Mesendoderm (in vitro differentiated cells): ENCODE results near the gene COX5A.
"Not testable (repeated sequence)": the region's sequence is repeated elsewhere in the genome, so short reads cannot be mapped to it uniquely, and the experiment has no call there.

Experiments used
- DNase-seq: peaks from one replicate; pipeline ENCODE4 v3.0.0; 2013
- H2AK5ac ChIP-seq: 2 replicates; pipeline ENCODE4 v1.6.1; 2013; ENCODE audit warnings: low read length, inconsistent platforms
- H2BK120ac ChIP-seq: 2 replicates; pipeline ENCODE4 v1.6.1; 2013; ENCODE audit warnings: low read depth, mild to moderate bottlenecking, low read length, moderate library complexity, mixed read lengths
- H2BK15ac ChIP-seq: replicated peaks from 2 replicates; pipeline ENCODE4 v1.6.1; 2013; ENCODE audit warnings: low read depth, mild to moderate bottlenecking, moderate library complexity
- H2BK5ac ChIP-seq: 2 replicates; pipeline ENCODE4 v1.6.1; 2013; ENCODE audit warnings: low read length, inconsistent platforms
- H3K18ac ChIP-seq: 2 replicates; pipeline ENCODE4 v1.6.1; 2013; ENCODE audit warnings: mild to moderate bottlenecking, low read length, mixed read lengths
- H3K23ac ChIP-seq: one replicate; pipeline ENCODE4 v1.6.1; 2013; ENCODE audit warnings: low read length
- H3K27ac ChIP-seq: 2 replicates; pipeline ENCODE4 v1.5.1; 2013; ENCODE audit warnings: low read depth, mild to moderate bottlenecking, inconsistent platforms, low read length, moderate library complexity
- H3K27me3 ChIP-seq: 2 replicates; pipeline ENCODE4 v1.6.1; 2013; ENCODE audit warnings: low read length, control low read depth, mild to moderate bottlenecking, inconsistent platforms; ENCODE audit not compliant: insufficient read depth, poor library complexity
- H3K36me3 ChIP-seq: 2 replicates; pipeline ENCODE4 v1.6.1; 2013; ENCODE audit warnings: low read length, inconsistent platforms; ENCODE audit not compliant: control insufficient read depth, insufficient read depth
- H3K4ac ChIP-seq: one replicate; pipeline ENCODE4 v1.6.1; 2013; ENCODE audit warnings: low read depth, mild to moderate bottlenecking, low read length, moderate library complexity
- H3K4me1 ChIP-seq: 2 replicates; pipeline ENCODE4 v1.6.1; 2013; ENCODE audit warnings: low read depth, low read length, inconsistent platforms; ENCODE audit not compliant: control insufficient read depth
- H3K4me2 ChIP-seq: 2 replicates; pipeline ENCODE4 v1.6.1; 2013; ENCODE audit warnings: low read length
- H3K4me3 ChIP-seq: 2 replicates; pipeline ENCODE4 v1.5.1; 2013; ENCODE audit warnings: mild to moderate bottlenecking, low read length
- H3K56ac ChIP-seq: one replicate; pipeline ENCODE4 v1.6.1; 2013; ENCODE audit warnings: low read length
- H3K79me1 ChIP-seq: 2 replicates; pipeline ENCODE4 v1.6.1; 2013; ENCODE audit warnings: low read length, inconsistent platforms
- H3K79me2 ChIP-seq: 2 replicates; pipeline ENCODE4 v1.6.1; 2013; ENCODE audit warnings: mild to moderate bottlenecking, low read length; ENCODE audit not compliant: control insufficient read depth, insufficient read depth
- H3K9ac ChIP-seq: 2 replicates; pipeline ENCODE4 v1.6.1; 2013; ENCODE audit warnings: low read length, inconsistent platforms
- H4K5ac ChIP-seq: one replicate; pipeline ENCODE4 v1.6.1; 2013; ENCODE audit warnings: low read length
- H4K8ac ChIP-seq: one replicate; pipeline ENCODE4 v1.6.1; 2013; ENCODE audit warnings: low read depth, mild to moderate bottlenecking, control low read depth, low read length, moderate library complexity
- WGBS: extraction: QIAGEN DNeasy Blood & Tissue Kit; methylation state at CpG from one replicate; pipeline ENCODE4 v1.1.7; 2013; ENCODE audit warnings: low lambda C conversion rate, missing lambda C conversion rate; ENCODE audit not compliant: insufficient coverage; ENCODE audit errors: extremely low coverage; 5-methylcytosine and 5-hydroxymethylcytosine counted together

COX5A gene

GRCh38 chr15:74928771-74929198 is 9.1 kb downstream of the COX5A start:
- Histone ChIP-seq H3K4me2 (no peak overlapping the region), H3K36me3 (peaks cover 1% of the 10 kb centered on the region)
- no CpG with 5 or more reads among the region's 5 CpGs for WGBS

GRCh38 chr15:74924525-74924924 is 13.3 kb downstream of the COX5A start:
- H3K27ac ChIP-seq, result no peak overlapping the region
- no peak overlapping the region for H2BK5ac ChIP-seq
- H3K23ac ChIP-seq, result no peak overlapping the region
- no CpG with 5 or more reads among the region's 3 CpGs for WGBS
- peaks cover 4% of the 10 kb centered on the region for H3K79me2 ChIP-seq
- no peak for DNase-seq
- H3K56ac ChIP-seq, result no peak overlapping the region
- H2BK120ac ChIP-seq, result no peak overlapping the region
- H4K8ac ChIP-seq, result no peak overlapping the region
- no peaks in the 10 kb centered on the region for H3K4me1 ChIP-seq
- H2AK5ac ChIP-seq, result no peak overlapping the region
- no peak overlapping the region for H2BK15ac ChIP-seq
- no peaks in the 10 kb centered on the region for H3K27me3 ChIP-seq
- H3K4ac ChIP-seq, result no peak overlapping the region
- H3K18ac ChIP-seq, result no peak overlapping the region
- no peak overlapping the region for H3K4me2 ChIP-seq
- H3K9ac ChIP-seq, result no peak overlapping the region
- H3K4me3 ChIP-seq, result no peak overlapping the region
- peaks cover 7% of the 10 kb centered on the region for H3K36me3 ChIP-seq
- H4K5ac ChIP-seq, result no peak overlapping the region
- peaks cover 2% of the 10 kb centered on the region for H3K79me1 ChIP-seq

More at GRCh38 chr15:74928771-74929198, 9.1 kb downstream of the COX5A start:
- Histone ChIP-seq H3K27me3 (no peaks in the 10 kb centered on the region), H3K79me2 (peaks cover 8% of the 10 kb centered on the region), H3K79me1 (peaks cover 2% of the 10 kb centered on the region), H3K4ac (no peak overlapping the region), H4K5ac (no peak overlapping the region), H3K4me1 (no peaks in the 10 kb centered on the region), H3K4me3 (no peak overlapping the region), H3K18ac (no peak overlapping the region), H2AK5ac (no peak overlapping the region), H3K23ac (no peak overlapping the region), H3K27ac (no peak overlapping the region), H2BK120ac (no peak overlapping the region), H3K56ac (no peak overlapping the region), H2BK15ac (no peak overlapping the region), H3K9ac (no peak overlapping the region), H2BK5ac (no peak overlapping the region), H4K8ac (no peak overlapping the region)
- no peak for DNase-seq

GRCh38 chr15:74920456-74920855 is 17.4 kb downstream of the COX5A start:
- no peaks in the 10 kb centered on the region for H3K79me1 ChIP-seq
- H3K27ac ChIP-seq, result no peak overlapping the region
- H3K4me2 ChIP-seq, result no peak overlapping the region
- no peak overlapping the region for H2AK5ac ChIP-seq
- H3K36me3 ChIP-seq, result peaks cover 11% of the 10 kb centered on the region
- H4K5ac ChIP-seq, result no peak overlapping the region
- H2BK120ac ChIP-seq, result no peak overlapping the region
- no peak overlapping the region for H2BK15ac ChIP-seq
- DNase-seq, result no peak
- no CpG with 5 or more reads among the region's 8 CpGs for WGBS
- no peaks in the 10 kb centered on the region for H3K4me1 ChIP-seq
- H3K23ac ChIP-seq, result no peak overlapping the region
- H4K8ac ChIP-seq, result no peak overlapping the region
- H3K27me3 ChIP-seq, result no peaks in the 10 kb centered on the region
- no peak overlapping the region for H3K9ac ChIP-seq
- no peak overlapping the region for H3K56ac ChIP-seq
- H2BK5ac ChIP-seq, result no peak overlapping the region
- no peaks in the 10 kb centered on the region for H3K79me2 ChIP-seq
- no peak overlapping the region for H3K18ac ChIP-seq
- H3K4ac ChIP-seq, result no peak overlapping the region
- H3K4me3 ChIP-seq, result no peak overlapping the region

GRCh38 chr15:74917676-74918075 is 20.2 kb downstream of the COX5A start:
- H2BK5ac ChIP-seq, result no peak overlapping the region
- WGBS, result no CpG with 5 or more reads among the region's 6 CpGs
- no peak overlapping the region for H3K56ac ChIP-seq
- H3K79me1 ChIP-seq, result no peaks in the 10 kb centered on the region
- no peaks in the 10 kb centered on the region for H3K79me2 ChIP-seq
- H3K27ac ChIP-seq, result no peak overlapping the region
- no peak overlapping the region for H3K18ac ChIP-seq
- H3K4ac ChIP-seq, result no peak overlapping the region
- H2BK15ac ChIP-seq, result no peak overlapping the region
- H3K27me3 ChIP-seq, result no peaks in the 10 kb centered on the region
- H3K4me1 ChIP-seq, result no peaks in the 10 kb centered on the region
- H3K9ac ChIP-seq, result no peak overlapping the region
- no peak overlapping the region for H4K8ac ChIP-seq
- no peak overlapping the region for H3K23ac ChIP-seq
- H4K5ac ChIP-seq, result no peak overlapping the region
- peaks cover 8% of the 10 kb centered on the region for H3K36me3 ChIP-seq
- no peak overlapping the region for H2BK120ac ChIP-seq
- no peak overlapping the region for H3K4me2 ChIP-seq
- H2AK5ac ChIP-seq, result no peak overlapping the region
- no peak for DNase-seq
- no peak overlapping the region for H3K4me3 ChIP-seq

GRCh38 chr15:74913799-74914198 is 24.1 kb downstream of the COX5A start:
- not testable (repeated sequence) for H3K27me3 ChIP-seq, H2BK5ac ChIP-seq, H4K8ac ChIP-seq, H4K5ac ChIP-seq, DNase-seq, H3K79me2 ChIP-seq, H3K9ac ChIP-seq, H3K4ac ChIP-seq, H3K4me2 ChIP-seq, H3K36me3 ChIP-seq, H3K56ac ChIP-seq, H3K27ac ChIP-seq, H3K18ac ChIP-seq, H2AK5ac ChIP-seq, H3K79me1 ChIP-seq, H3K4me1 ChIP-seq, H2BK15ac ChIP-seq, H3K23ac ChIP-seq, H2BK120ac ChIP-seq, H3K4me3 ChIP-seq
- no CpG with 5 or more reads among the region's 8 CpGs for WGBS

GRCh38 chr15:74913041-74913440 is 24.8 kb downstream of the COX5A start:
- no peak overlapping the region for H3K27ac ChIP-seq
- no CpG with 5 or more reads among the region's 9 CpGs for WGBS
- H3K79me1 ChIP-seq, result no peaks in the 10 kb centered on the region

More at GRCh38 chr15:74913041-74913440, 24.8 kb downstream of the COX5A start:
- no peak for DNase-seq
- Histone ChIP-seq H3K18ac (no peak overlapping the region), H4K8ac (no peak overlapping the region), H2BK5ac (no peak overlapping the region), H3K27me3 (no peaks in the 10 kb centered on the region), H2AK5ac (no peak overlapping the region), H3K4me1 (no peaks in the 10 kb centered on the region), H3K9ac (no peak overlapping the region), H4K5ac (no peak overlapping the region), H3K36me3 (peaks cover 4% of the 10 kb centered on the region), H3K4me2 (no peak overlapping the region), H2BK120ac (no peak overlapping the region), H2BK15ac (no peak overlapping the region), H3K56ac (no peak overlapping the region), H3K4ac (no peak overlapping the region), H3K79me2 (no peaks in the 10 kb centered on the region), H3K4me3 (no peak overlapping the region), H3K23ac (no peak overlapping the region)
